Uterus (tissue), 2 donors: Measurements from ENCODE around the gene ZNF512B.

Experiments used
- POLR2A ChIP-seq, 2 donors: fragments of 450-650 bp; IDR thresholded peaks; one replicate each; pipeline ENCODE4 v1.6.1; 2016; ENCODE audit warnings: antibody characterized with exemption in 2 of 2, mild to moderate bottlenecking in 1 of 2, moderate library complexity in 1 of 2
- TF ChIP-seq, protein P1 (sequence below), 4 experiments: fragments of 200-600 bp in 2 of 4; fragments of 450-650 bp in 2 of 4; sonication (generic) in 2 of 4; IDR thresholded peaks; one replicate each; pipeline ENCODE4 v1.5.1; 2016 to 2019; ENCODE audit warnings: antibody characterized with exemption in 4 of 4, mild to moderate bottlenecking in 2 of 4, moderate library complexity in 1 of 4

DNA sequence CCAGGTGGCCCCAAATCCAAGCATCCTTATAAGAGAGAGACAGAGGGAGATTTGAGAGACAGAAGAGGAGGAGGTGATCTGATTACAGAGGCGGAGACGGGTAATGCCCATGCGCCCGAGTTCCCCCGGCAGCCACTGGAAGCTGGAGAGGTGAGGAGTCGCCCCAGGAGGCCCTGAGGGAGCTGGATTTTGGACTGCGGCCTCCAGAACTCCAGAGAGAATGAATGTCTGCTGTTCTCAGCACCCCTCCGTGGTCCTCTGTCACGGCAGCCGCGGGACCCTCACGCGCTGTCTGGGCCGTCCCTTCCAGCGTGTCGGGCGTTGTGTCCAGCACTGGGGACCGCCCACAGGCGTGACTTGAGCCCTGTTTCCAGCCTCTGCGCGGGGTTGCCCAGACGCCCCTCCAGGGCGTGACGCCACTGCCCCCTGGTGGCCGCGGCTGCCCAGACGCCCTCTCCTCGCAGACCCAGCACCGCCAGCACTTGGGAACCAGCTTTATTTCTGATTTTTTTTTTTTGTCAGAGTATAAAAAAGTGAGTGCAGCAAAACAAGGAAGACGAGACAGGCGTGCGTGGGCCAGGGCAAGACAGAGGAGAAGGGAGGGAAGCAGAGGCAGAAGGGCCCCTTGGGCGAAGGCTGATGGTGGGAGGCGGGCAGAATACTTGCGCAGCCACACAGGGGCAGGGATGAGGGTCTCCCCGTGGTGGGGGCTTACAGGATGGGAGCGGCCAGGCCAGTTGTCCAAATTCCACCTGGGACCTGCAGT is 4.1 kb upstream of the ZNF512B start:
- TF ChIP-seq POLR2A (IDR thresholded peaks at IDR 0.05), result peak in 1 of 2 donors; percentile 26
- TF ChIP-seq, protein P1, sequence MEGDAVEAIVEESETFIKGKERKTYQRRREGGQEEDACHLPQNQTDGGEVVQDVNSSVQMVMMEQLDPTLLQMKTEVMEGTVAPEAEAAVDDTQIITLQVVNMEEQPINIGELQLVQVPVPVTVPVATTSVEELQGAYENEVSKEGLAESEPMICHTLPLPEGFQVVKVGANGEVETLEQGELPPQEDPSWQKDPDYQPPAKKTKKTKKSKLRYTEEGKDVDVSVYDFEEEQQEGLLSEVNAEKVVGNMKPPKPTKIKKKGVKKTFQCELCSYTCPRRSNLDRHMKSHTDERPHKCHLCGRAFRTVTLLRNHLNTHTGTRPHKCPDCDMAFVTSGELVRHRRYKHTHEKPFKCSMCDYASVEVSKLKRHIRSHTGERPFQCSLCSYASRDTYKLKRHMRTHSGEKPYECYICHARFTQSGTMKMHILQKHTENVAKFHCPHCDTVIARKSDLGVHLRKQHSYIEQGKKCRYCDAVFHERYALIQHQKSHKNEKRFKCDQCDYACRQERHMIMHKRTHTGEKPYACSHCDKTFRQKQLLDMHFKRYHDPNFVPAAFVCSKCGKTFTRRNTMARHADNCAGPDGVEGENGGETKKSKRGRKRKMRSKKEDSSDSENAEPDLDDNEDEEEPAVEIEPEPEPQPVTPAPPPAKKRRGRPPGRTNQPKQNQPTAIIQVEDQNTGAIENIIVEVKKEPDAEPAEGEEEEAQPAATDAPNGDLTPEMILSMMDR (IDR thresholded peaks at IDR 0.05), result peak; percentile 99
